ENCODE data around the gene MAIP1. TPM values are rescaled to one million over a fixed set of nuclear protein-coding genes. Genes with fewer than 3 reads are reported as not detected.
A peak's percentile ranks its signal among the peaks of the same experiment; 100 is the strongest.

Gene MAIP1
- total RNA-seq, 4 donors from 2014 or later, result 18.9 to 28.6 (median 25.9) TPM

DNA sequence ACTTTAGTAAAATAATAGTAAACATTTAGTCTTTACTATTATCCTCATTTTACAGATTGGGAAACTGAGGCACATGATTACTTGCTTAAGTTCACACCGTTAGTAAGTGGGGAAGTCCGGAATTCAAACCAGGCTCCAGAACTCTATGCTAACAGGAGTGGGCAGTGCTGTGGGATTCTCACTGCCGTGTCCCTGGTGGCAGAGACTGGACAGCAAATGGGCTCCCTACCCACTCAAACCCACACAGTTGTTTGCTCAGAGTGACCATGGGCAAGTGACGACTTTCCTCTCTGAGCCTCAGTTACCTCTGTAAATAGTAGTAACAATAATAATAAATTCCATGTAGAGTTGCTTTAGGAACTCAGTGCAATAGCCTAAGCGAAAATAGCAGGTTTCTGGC, 24.0 kb downstream of the MAIP1 start:
- Histone ChIP-seq H3K4me1 (peaks cover 0 to 4% of the 10 kb centered on the region in 2 donors), H3K27ac (no peak overlapping the region), H3K36me3 (no peaks in the 10 kb centered on the region), H3K4me3 (replicated peaks in 1 of 3) (no peak overlapping the region), H3K27me3 (no peaks in the 10 kb centered on the region), H3K9me3 (no peaks in the 10 kb centered on the region)
- TF ChIP-seq, protein P1, sequence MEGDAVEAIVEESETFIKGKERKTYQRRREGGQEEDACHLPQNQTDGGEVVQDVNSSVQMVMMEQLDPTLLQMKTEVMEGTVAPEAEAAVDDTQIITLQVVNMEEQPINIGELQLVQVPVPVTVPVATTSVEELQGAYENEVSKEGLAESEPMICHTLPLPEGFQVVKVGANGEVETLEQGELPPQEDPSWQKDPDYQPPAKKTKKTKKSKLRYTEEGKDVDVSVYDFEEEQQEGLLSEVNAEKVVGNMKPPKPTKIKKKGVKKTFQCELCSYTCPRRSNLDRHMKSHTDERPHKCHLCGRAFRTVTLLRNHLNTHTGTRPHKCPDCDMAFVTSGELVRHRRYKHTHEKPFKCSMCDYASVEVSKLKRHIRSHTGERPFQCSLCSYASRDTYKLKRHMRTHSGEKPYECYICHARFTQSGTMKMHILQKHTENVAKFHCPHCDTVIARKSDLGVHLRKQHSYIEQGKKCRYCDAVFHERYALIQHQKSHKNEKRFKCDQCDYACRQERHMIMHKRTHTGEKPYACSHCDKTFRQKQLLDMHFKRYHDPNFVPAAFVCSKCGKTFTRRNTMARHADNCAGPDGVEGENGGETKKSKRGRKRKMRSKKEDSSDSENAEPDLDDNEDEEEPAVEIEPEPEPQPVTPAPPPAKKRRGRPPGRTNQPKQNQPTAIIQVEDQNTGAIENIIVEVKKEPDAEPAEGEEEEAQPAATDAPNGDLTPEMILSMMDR (IDR thresholded peaks at IDR 0.05), result no peak
- TF ChIP-seq POLR2A (IDR thresholded peaks at IDR 0.05), result no peak
- intact Hi-C loops (cut with DNase I), result no loop called here
- DNase-seq, result no peak
- WGBS, 2 donors, result 73 to 78% methylated on average over 5 of the region's 5 CpGs

DNA sequence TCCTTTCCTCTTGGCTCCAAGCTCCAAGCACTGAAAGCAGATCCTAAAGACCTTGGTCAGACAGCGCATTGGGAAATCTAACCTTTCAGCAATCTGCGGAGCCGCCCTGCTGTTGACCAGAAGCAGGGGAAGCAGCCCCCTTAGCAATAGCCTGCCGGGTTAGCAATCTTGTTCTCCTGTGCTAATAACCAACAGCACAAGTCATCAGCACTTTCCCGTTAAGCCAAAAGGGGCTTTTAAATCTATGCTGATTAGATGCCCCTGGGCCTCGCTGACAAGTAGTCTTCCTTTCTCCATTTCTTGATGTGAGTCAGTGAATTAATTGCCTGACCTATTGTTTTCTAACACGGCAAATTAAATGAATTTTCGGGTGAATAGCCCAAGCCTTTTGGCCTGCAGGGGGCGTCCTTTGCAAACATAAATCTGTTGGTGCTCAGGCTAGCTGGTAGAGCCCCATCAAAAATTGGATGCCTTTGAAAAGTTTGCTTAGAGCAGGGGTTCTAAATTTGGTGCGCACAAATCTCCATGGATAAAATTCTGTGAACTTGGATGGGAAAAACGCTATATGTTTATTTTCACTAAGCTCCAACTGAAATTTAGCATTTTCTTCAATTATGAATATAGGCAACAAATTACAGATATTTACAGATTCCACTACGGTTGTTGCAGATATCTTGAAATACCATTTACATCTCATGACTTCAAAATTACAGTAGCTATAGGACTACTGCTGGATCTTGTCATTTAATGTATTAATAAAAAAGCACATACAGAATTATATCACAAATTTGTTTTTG, 24.6 kb downstream of the MAIP1 start:
- intact Hi-C loops (cut with DNase I), result loop anchor here (5.0 to 10.0 kb wide), 2 partner anchors 335 to 502 kb away; no protein-coding TSS in a partner anchor

DNA sequence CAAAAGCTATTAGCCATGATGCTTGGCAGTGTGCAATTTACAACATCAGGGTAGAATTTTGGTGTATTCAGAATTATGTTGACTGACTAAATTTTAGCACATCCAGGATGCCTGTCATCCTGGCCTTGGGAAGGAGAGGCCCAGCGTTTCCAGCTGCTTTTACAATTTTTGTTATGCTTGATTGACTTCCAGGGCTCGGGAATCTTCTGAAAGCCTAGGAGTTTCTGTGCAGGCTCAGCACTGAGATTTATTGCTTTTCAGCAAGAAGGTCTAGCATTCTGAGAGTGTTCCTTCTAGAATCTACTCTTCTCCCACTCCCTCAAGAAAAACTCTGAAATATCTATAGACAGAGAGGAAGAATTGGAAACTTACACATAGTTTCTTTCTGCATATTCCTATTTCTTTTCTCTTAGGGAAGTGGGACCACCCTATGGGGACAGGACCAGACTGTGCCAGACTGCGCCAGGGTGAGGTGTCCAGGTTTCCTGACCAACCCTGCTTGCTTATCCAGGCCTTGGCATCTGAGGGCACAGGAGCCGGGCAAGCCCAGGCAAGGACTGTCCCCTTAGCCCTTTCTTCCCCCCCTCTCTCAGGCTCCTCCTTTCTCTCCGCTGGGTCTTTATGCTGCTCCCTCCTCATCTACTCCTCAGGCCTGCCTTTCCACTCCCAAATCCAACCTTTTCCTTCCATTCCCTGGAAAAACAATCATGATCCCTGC, 26.9 kb downstream of the MAIP1 start:
- no peaks in the 10 kb centered on the region for H3K9me3 ChIP-seq
- DNase-seq, result no peak
- intact Hi-C loops (cut with DNase I), result loop anchor here (5.0 to 10.0 kb wide), 2 partner anchors 333 to 500 kb away; no protein-coding TSS in a partner anchor
- H3K4me1 ChIP-seq, result peaks cover 0 to 9% of the 10 kb centered on the region in 2 donors
- H3K36me3 ChIP-seq, result no peaks in the 10 kb centered on the region
- TF ChIP-seq, protein P1 (IDR thresholded peaks at IDR 0.05), result no peak
- TF ChIP-seq POLR2A (IDR thresholded peaks at IDR 0.05), result no peak
- H3K27ac ChIP-seq, result no peak overlapping the region
- no peak overlapping the region for H3K4me3 ChIP-seq (replicated peaks in 1 of 3)
- 60 to 71% methylated on average over 5 of the region's 5 CpGs for WGBS, 2 donors
- no peaks in the 10 kb centered on the region for H3K27me3 ChIP-seq

More for the DNA sequence above, 24.6 kb downstream of the MAIP1 start:
- Histone ChIP-seq H3K4me1 (peaks cover 0 to 4% of the 10 kb centered on the region in 2 donors), H3K9me3 (no peaks in the 10 kb centered on the region), H3K27me3 (no peaks in the 10 kb centered on the region), H3K36me3 (no peaks in the 10 kb centered on the region), H3K4me3 (replicated peaks in 1 of 3) (no peak overlapping the region), H3K27ac (no peak overlapping the region)
- 15 to 18% methylated on average over 12 of the region's 12 CpGs for WGBS, 2 donors
- DNase-seq, result peak; percentile 84 to 88
- no peak for TF ChIP-seq POLR2A (IDR thresholded peaks at IDR 0.05)
- TF ChIP-seq, protein P1 (IDR thresholded peaks at IDR 0.05), result peak; percentile 61 to 85 (median 79)

DNA sequence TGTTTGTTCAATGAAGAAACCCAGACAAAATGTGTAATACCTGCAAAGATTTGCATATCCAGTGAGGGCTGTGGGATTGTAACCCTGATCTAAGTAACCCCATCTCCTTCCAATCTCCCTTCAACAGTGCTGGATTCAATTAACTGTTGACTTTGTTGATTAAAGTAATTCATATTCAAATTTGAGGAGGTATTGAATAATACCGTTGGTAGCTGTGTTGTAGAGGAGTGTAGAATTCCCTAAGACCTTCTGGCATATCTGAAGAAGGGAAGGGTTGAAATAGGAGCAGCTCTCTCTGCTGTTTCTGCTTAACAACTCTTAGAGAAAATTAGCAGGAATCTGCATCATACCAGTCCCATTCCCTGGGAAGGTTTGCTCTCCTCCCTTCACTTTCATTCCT, 28.2 kb downstream of the MAIP1 start:
- 52 to 61% methylated on average over 1 of the region's 1 CpG for WGBS, 2 donors
- peaks cover 0 to 9% of the 10 kb centered on the region in 2 donors for H3K4me1 ChIP-seq
- intact Hi-C loops (cut with DNase I), result loop anchor here (5.0 to 10.0 kb wide), 2 partner anchors 331 to 499 kb away; no protein-coding TSS in a partner anchor
- no peak overlapping the region for H3K4me3 ChIP-seq (replicated peaks in 1 of 3)
- no peak overlapping the region for H3K27ac ChIP-seq
- no peaks in the 10 kb centered on the region for H3K27me3 ChIP-seq
- no peak for DNase-seq
- TF ChIP-seq, protein P1 (IDR thresholded peaks at IDR 0.05), result no peak
- no peak for TF ChIP-seq POLR2A (IDR thresholded peaks at IDR 0.05)
- H3K9me3 ChIP-seq, result no peaks in the 10 kb centered on the region
- H3K36me3 ChIP-seq, result no peaks in the 10 kb centered on the region

Data from thyroid gland (tissue), 4 donors.